ENCODE results near the gene ING3. TPM values are rescaled to one million over a fixed set of nuclear protein-coding genes. Genes with fewer than 3 reads are reported as not detected.

Gene ING3
- total RNA-seq, 2 donors from 2014 or later = 12.6 to 14.9 TPM

GRCh38 chr7:120993553-120994191 is 43.1 kb downstream of the ING3 start:
- WGBS, 2 experiments (ENCODE audit: insufficient coverage in 1 of 2, insufficient read length in 1 of 2) = 71 to 86% methylated on average over 3 to 5 of the region's 5 CpGs

GRCh38 chr7:120994512-120995410 is 44.2 kb downstream of the ING3 start:
- no peaks in the 10 kb centered on the region for H3K9me3 Mint-ChIP-seq
- H3K4me1 Mint-ChIP-seq = no peaks in the 10 kb centered on the region
- WGBS, 2 experiments (ENCODE audit: insufficient coverage in 1 of 2, insufficient read length in 1 of 2) = 90 to 97% methylated on average over 5 of the region's 5 CpGs
- no peaks in the 10 kb centered on the region for H3K4me1 ChIP-seq (ENCODE audit: control insufficient read depth, insufficient read depth, low read length)
- H3K27me3 Mint-ChIP-seq (ENCODE audit: insufficient read depth) = peaks cover 9% of the 10 kb centered on the region
- H3K27ac ChIP-seq (ENCODE audit: low read depth, low read length) = no peak overlapping the region
- DNase-seq = no peak
- no peak for TF ChIP-seq CTCF (conservative IDR thresholded peaks at IDR 0.05)
- H3K36me3 ChIP-seq (ENCODE audit: control insufficient read depth, insufficient read depth, low read length) = no peaks in the 10 kb centered on the region
- no peak overlapping the region for H3K4me3 ChIP-seq (ENCODE audit: low read length)
- no peaks in the 10 kb centered on the region for H3K36me3 Mint-ChIP-seq (ENCODE audit: low read depth)
- H3K27ac Mint-ChIP-seq = no peak overlapping the region
- H3K4me3 Mint-ChIP-seq = no peak overlapping the region
- no peaks in the 10 kb centered on the region for H3K9me3 ChIP-seq (ENCODE audit: control insufficient read depth, low read length)
- peaks cover 32% of the 10 kb centered on the region for H3K27me3 ChIP-seq (ENCODE audit: control insufficient read depth, insufficient read depth, low read length, poor library complexity, severe bottlenecking)
- no peak overlapping the region for H3K9ac ChIP-seq (ENCODE audit: extremely low read depth, low read length, poor library complexity, severe bottlenecking)

More at GRCh38 chr7:120993553-120994191, 43.1 kb downstream of the ING3 start:
- H3K4me1 Mint-ChIP-seq = peaks cover 5% of the 10 kb centered on the region
- no peaks in the 10 kb centered on the region for H3K36me3 Mint-ChIP-seq (ENCODE audit: low read depth)
- Histone ChIP-seq H3K4me1 (ENCODE audit: control insufficient read depth, insufficient read depth, low read length) (no peaks in the 10 kb centered on the region), H3K27me3 (ENCODE audit: control insufficient read depth, insufficient read depth, low read length, poor library complexity, severe bottlenecking) (peaks cover 43% of the 10 kb centered on the region), H3K4me3 (ENCODE audit: low read length) (no peak overlapping the region), H3K9me3 (ENCODE audit: control insufficient read depth, low read length) (no peaks in the 10 kb centered on the region), H3K36me3 (ENCODE audit: control insufficient read depth, insufficient read depth, low read length) (no peaks in the 10 kb centered on the region), H3K9ac (ENCODE audit: extremely low read depth, low read length, poor library complexity, severe bottlenecking) (no peak overlapping the region), H3K27ac (ENCODE audit: low read depth, low read length) (no peak overlapping the region)
- TF ChIP-seq CTCF (conservative IDR thresholded peaks at IDR 0.05) = no peak
- H3K9me3 Mint-ChIP-seq = no peaks in the 10 kb centered on the region
- no peak overlapping the region for H3K4me3 Mint-ChIP-seq
- H3K27ac Mint-ChIP-seq = no peak overlapping the region
- peaks cover 20% of the 10 kb centered on the region for H3K27me3 Mint-ChIP-seq (ENCODE audit: insufficient read depth)
- DNase-seq = no peak

GRCh38 chr7:120995654-120996053 is 45.1 kb downstream of the ING3 start:
- H3K4me1 Mint-ChIP-seq = no peaks in the 10 kb centered on the region
- no peaks in the 10 kb centered on the region for H3K4me1 ChIP-seq (ENCODE audit: control insufficient read depth, insufficient read depth, low read length)
- H3K27ac Mint-ChIP-seq = no peak overlapping the region
- 94 to 100% methylated on average over 2 of the region's 2 CpGs for WGBS, 2 experiments (ENCODE audit: insufficient coverage in 1 of 2, insufficient read length in 1 of 2)
- no peaks in the 10 kb centered on the region for H3K36me3 ChIP-seq (ENCODE audit: control insufficient read depth, insufficient read depth, low read length)
- no peak for TF ChIP-seq CTCF (conservative IDR thresholded peaks at IDR 0.05)
- DNase-seq = no peak
- H3K27me3 ChIP-seq (ENCODE audit: control insufficient read depth, insufficient read depth, low read length, poor library complexity, severe bottlenecking) = peaks cover 23% of the 10 kb centered on the region
- no peaks in the 10 kb centered on the region for H3K36me3 Mint-ChIP-seq (ENCODE audit: low read depth)
- no peak overlapping the region for H3K4me3 ChIP-seq (ENCODE audit: low read length)
- no peaks in the 10 kb centered on the region for H3K9me3 Mint-ChIP-seq
- H3K27ac ChIP-seq (ENCODE audit: low read depth, low read length) = no peak overlapping the region
- H3K9ac ChIP-seq (ENCODE audit: extremely low read depth, low read length, poor library complexity, severe bottlenecking) = no peak overlapping the region
- H3K27me3 Mint-ChIP-seq (ENCODE audit: insufficient read depth) = peaks cover 2% of the 10 kb centered on the region
- H3K4me3 Mint-ChIP-seq = no peak overlapping the region
- H3K9me3 ChIP-seq (ENCODE audit: control insufficient read depth, low read length) = no peaks in the 10 kb centered on the region
